ENCODE measurements around the gene PCGF2. TPM values are rescaled to one million over a fixed set of nuclear protein-coding genes. Genes with fewer than 3 reads are reported as not detected.

PCGF2 gene
- total RNA-seq: 10 to 100 TPM; 14.6 to 51.7 (median 31.9) TPM

GRCh38 chr17:38748149-38748891 lies at the start of gene PCGF2:
TSS of gene PCGF2 (minus strand) at chr17:38748336. CDS start at chr17:38740402, 7,934 bp downstream.
- DNase-seq (peak; percentile 88 to 91), ATAC-seq (ENCODE audit: low FRiP score in 2 of 2) (peak; percentile 12 to 59)
- Histone ChIP-seq H3K4me1 (peaks cover 58 to 82% (median 80%) of the 10 kb centered on the region in 4 donors), H3K9me3 (no peaks in the 10 kb centered on the region), H3K27me3 (peaks cover 0 to 14% (median 2%) of the 10 kb centered on the region in 4 donors), H3K27ac (peak within 1 kb of the TSS; percentile 89 to 95 (median 92)), H3K36me3 (no peaks in the 10 kb centered on the region), H3K4me3 (peak within 1 kb of the TSS; percentile 84 to 97 (median 86))
- WGBS, 2 donors: 1% methylated on average over 15 to 33 of the region's 47 CpGs
- TF ChIP-seq POLR2A (IDR thresholded peaks at IDR 0.05): peak in 2 of 4 donors; percentile 24 to 36
- TF ChIP-seq EP300 (IDR thresholded peaks at IDR 0.05): no peak
- TF ChIP-seq CTCF (IDR thresholded peaks at IDR 0.05): no peak
- peak; percentile 46 to 62 for TF ChIP-seq POLR2AphosphoS5 (IDR thresholded peaks at IDR 0.05)

GRCh38 chr17:38797828-38798227 lies 49.7 kb upstream of the PCGF2 start:
- 63 to 68% methylated on average over 6 of the region's 6 CpGs for WGBS, 2 donors

GRCh38 chr17:38797158-38797490 lies 49.0 kb upstream of the PCGF2 start:
- peaks cover 28 to 46% (median 34%) of the 10 kb centered on the region in 4 donors for H3K4me1 ChIP-seq
- no peak for ATAC-seq (ENCODE audit: low FRiP score in 2 of 2)
- DNase-seq: no peak
- no peaks in the 10 kb centered on the region for H3K9me3 ChIP-seq
- peak overlapping the region in 2 of 4 donors; percentile 5 to 100 for H3K27ac ChIP-seq
- TF ChIP-seq POLR2A (IDR thresholded peaks at IDR 0.05) (no peak), CTCF (IDR thresholded peaks at IDR 0.05) (no peak), EP300 (IDR thresholded peaks at IDR 0.05) (no peak), POLR2AphosphoS5 (IDR thresholded peaks at IDR 0.05) (no peak)
- peak overlapping the region in 1 of 4 donors; percentile 98 for H3K4me3 ChIP-seq
- WGBS, 2 donors: 71 to 72% methylated on average over 5 of the region's 5 CpGs
- H3K27me3 ChIP-seq: no peaks in the 10 kb centered on the region
- H3K36me3 ChIP-seq: peaks cover 3 to 14% (median 12%) of the 10 kb centered on the region in 4 donors

More at GRCh38 chr17:38797828-38798227, 49.7 kb upstream of the PCGF2 start:
- ATAC-seq (ENCODE audit: low FRiP score in 2 of 2) (no peak), DNase-seq (no peak)
- Histone ChIP-seq H3K4me3 (peak overlapping the region in 3 of 4 donors; percentile 97 to 98 (median 97)), H3K4me1 (peaks cover 28 to 46% (median 34%) of the 10 kb centered on the region in 4 donors), H3K9me3 (no peaks in the 10 kb centered on the region), H3K36me3 (peaks cover 10 to 20% (median 18%) of the 10 kb centered on the region in 4 donors), H3K27ac (peak overlapping the region in 3 of 4 donors; percentile 2 to 100 (median 100)), H3K27me3 (no peaks in the 10 kb centered on the region)
- TF ChIP-seq POLR2A (IDR thresholded peaks at IDR 0.05) (no peak), CTCF (IDR thresholded peaks at IDR 0.05) (no peak), POLR2AphosphoS5 (IDR thresholded peaks at IDR 0.05) (no peak), EP300 (IDR thresholded peaks at IDR 0.05) (no peak)

GRCh38 chr17:38796451-38797157 lies 48.5 kb upstream of the PCGF2 start:
- Histone ChIP-seq H3K27ac (peak overlapping the region in 2 of 4 donors; percentile 5 to 100), H3K9me3 (no peaks in the 10 kb centered on the region), H3K4me3 (no peak overlapping the region), H3K36me3 (peaks cover 0 to 9% (median 7%) of the 10 kb centered on the region in 4 donors), H3K27me3 (no peaks in the 10 kb centered on the region), H3K4me1 (peaks cover 28 to 46% (median 34%) of the 10 kb centered on the region in 4 donors)
- ATAC-seq (ENCODE audit: low FRiP score in 2 of 2) (no peak), DNase-seq (no peak)
- 52 to 62% methylated on average over 5 of the region's 5 CpGs for WGBS, 2 donors
- TF ChIP-seq EP300 (IDR thresholded peaks at IDR 0.05): no peak
- no peak for TF ChIP-seq POLR2A (IDR thresholded peaks at IDR 0.05)
- TF ChIP-seq POLR2AphosphoS5 (IDR thresholded peaks at IDR 0.05): no peak
- TF ChIP-seq CTCF (IDR thresholded peaks at IDR 0.05): no peak
